ENCODE measurements around the gene PEX5.

PEX5 gene

GRCh38 chr12:7197841-7198240 lies 8.4 kb downstream of the PEX5 start:
- Histone ChIP-seq H2AFZ (ENCODE audit: low read length) (no peak overlapping the region), H4K20me1 (ENCODE audit: insufficient read depth, low read length) (no peaks in the 10 kb centered on the region), H3K27ac (ENCODE audit: low read depth, low read length, poor library complexity, severe bottlenecking) (no peak overlapping the region), H3K4me1 (ENCODE audit: insufficient read depth, low read length, severe bottlenecking) (no peaks in the 10 kb centered on the region), H3K79me2 (ENCODE audit: insufficient read depth, low read length) (peaks cover 7% of the 10 kb centered on the region; the same call in 1 of the 2 replicates), H3K4me2 (ENCODE audit: low read length) (no peak overlapping the region), H3K36me3 (ENCODE audit: insufficient read depth, low read length) (peaks cover 66% of the 10 kb centered on the region), H3F3A (ENCODE audit: insufficient read depth, low read length) (no peaks in the 10 kb centered on the region), H3K9me3 (ENCODE audit: low read length) (no peaks in the 10 kb centered on the region), H3K4me3 (ENCODE audit: low read depth, low read length, poor library complexity, severe bottlenecking) (no peak overlapping the region), H3K27me3 (ENCODE audit: insufficient read depth, low read length) (no peaks in the 10 kb centered on the region), H3K9ac (ENCODE audit: low read length) (no peak overlapping the region), H3K9me2 (ENCODE audit: low read depth, low read length) (no peaks in the 10 kb centered on the region)
- TF ChIP-seq CTCF (IDR thresholded peaks at IDR 0.05; ENCODE audit: low read length) (no peak), EZH2 (IDR thresholded peaks at IDR 0.05; ENCODE audit: borderline replicate concordance, low read length) (no peak)

- H3K9ac ChIP-seq (ENCODE audit: low read length), result no peak overlapping the region
- no peak overlapping the region for H2AFZ ChIP-seq (ENCODE audit: low read length)
- H3K4me3 ChIP-seq (ENCODE audit: low read depth, low read length, poor library complexity, severe bottlenecking), result no peak overlapping the region
- H3K4me2 ChIP-seq (ENCODE audit: low read length), result no peak overlapping the region
- H3K9me2 ChIP-seq (ENCODE audit: low read depth, low read length), result no peaks in the 10 kb centered on the region
- no peaks in the 10 kb centered on the region for H3K79me2 ChIP-seq (ENCODE audit: insufficient read depth, low read length)
- H3K27ac ChIP-seq (ENCODE audit: low read depth, low read length, poor library complexity, severe bottlenecking), result no peak overlapping the region
- H3K36me3 ChIP-seq (ENCODE audit: insufficient read depth, low read length), result peaks cover 84% of the 10 kb centered on the region
- no peaks in the 10 kb centered on the region for H3K27me3 ChIP-seq (ENCODE audit: insufficient read depth, low read length)
- TF ChIP-seq EZH2 (IDR thresholded peaks at IDR 0.05; ENCODE audit: borderline replicate concordance, low read length), result no peak
- TF ChIP-seq CTCF (IDR thresholded peaks at IDR 0.05; ENCODE audit: low read length), result no peak
- peaks cover 11% of the 10 kb centered on the region for H3K4me1 ChIP-seq (ENCODE audit: insufficient read depth, low read length, severe bottlenecking)
- H3K9me3 ChIP-seq (ENCODE audit: low read length), result no peaks in the 10 kb centered on the region
- H3F3A ChIP-seq (ENCODE audit: insufficient read depth, low read length), result no peaks in the 10 kb centered on the region
- H4K20me1 ChIP-seq (ENCODE audit: insufficient read depth, low read length), result no peaks in the 10 kb centered on the region
Measured at GRCh38 chr12:7203109-7203508, 13.6 kb downstream of the PEX5 start.

- TF ChIP-seq CTCF (IDR thresholded peaks at IDR 0.05; ENCODE audit: low read length) (no peak), EZH2 (IDR thresholded peaks at IDR 0.05; ENCODE audit: borderline replicate concordance, low read length) (no peak)
- H3K27me3 ChIP-seq (ENCODE audit: insufficient read depth, low read length), result no peaks in the 10 kb centered on the region
Measured at GRCh38 chr12:7205091-7205490, 15.6 kb downstream of the PEX5 start.

More at GRCh38 chr12:7205091-7205490, 15.6 kb downstream of the PEX5 start:
- Histone ChIP-seq H3K36me3 (ENCODE audit: insufficient read depth, low read length) (peaks cover 94% of the 10 kb centered on the region), H3K9ac (ENCODE audit: low read length) (no peak overlapping the region), H4K20me1 (ENCODE audit: insufficient read depth, low read length) (no peaks in the 10 kb centered on the region), H3K79me2 (ENCODE audit: insufficient read depth, low read length) (no peaks in the 10 kb centered on the region), H3K9me3 (ENCODE audit: low read length) (no peaks in the 10 kb centered on the region), H3K4me2 (ENCODE audit: low read length) (no peak overlapping the region), H3K4me3 (ENCODE audit: low read depth, low read length, poor library complexity, severe bottlenecking) (no peak overlapping the region), H2AFZ (ENCODE audit: low read length) (no peak overlapping the region), H3K27ac (ENCODE audit: low read depth, low read length, poor library complexity, severe bottlenecking) (no peak overlapping the region), H3F3A (ENCODE audit: insufficient read depth, low read length) (no peaks in the 10 kb centered on the region), H3K9me2 (ENCODE audit: low read depth, low read length) (no peaks in the 10 kb centered on the region), H3K4me1 (ENCODE audit: insufficient read depth, low read length, severe bottlenecking) (peaks cover 11% of the 10 kb centered on the region)
